Suprapubic skin (tissue), 3 donors: ENCODE results near the gene ING2.

Experiments used
- CTCF ChIP-seq, 2 donors: fragments of 200-600 bp in 1 of 2; fragments of 450-650 bp in 1 of 2; sonication (generic) in 1 of 2; IDR thresholded peaks; one replicate each; pipeline ENCODE4 v1.5.1; 2016 to 2019; ENCODE audit warnings: antibody characterized with exemption in 2 of 2, mild to moderate bottlenecking in 1 of 2, moderate library complexity in 1 of 2
- POLR2A ChIP-seq, 2 donors: fragments of 450-650 bp; IDR thresholded peaks; one replicate each; pipeline ENCODE4 v1.6.1; 2017; ENCODE audit warnings: antibody characterized with exemption in 2 of 2, mild to moderate bottlenecking in 2 of 2, moderate library complexity in 2 of 2

- TF ChIP-seq CTCF (IDR thresholded peaks at IDR 0.05) (no peak), POLR2A (IDR thresholded peaks at IDR 0.05) (no peak)
These were observed 1.5 kb downstream of the ING2 start for GRCh38 chr4:183506389-183506735.
